Activated CD8-positive, alpha-beta T cell treated with anti-CD3 and anti-CD28 coated beads, Interleukin-2, amount 10 ng/mL, durations not matched to agents 7 days and 5 days (primary cell): Measurements from ENCODE around the gene C2CD3. TPM values are rescaled to one million over a fixed set of nuclear protein-coding genes. Genes with fewer than 3 reads are reported as not detected.
"Not testable (repeated sequence)": the region's sequence is repeated elsewhere in the genome, so short reads cannot be mapped to it uniquely, and the experiment has no call there.

Source experiments
- ATAC-seq: fragments of 150-1000 bp; cut with Tn5 transposase; one replicate; pipeline ENCODE4 v1.10.0; 2021; ENCODE audit warnings: moderate library complexity
- CTCF ChIA-PET: fragments of 350-600 bp; sonication (Branson Sonifier 250); formaldehyde crosslinking; loops from one replicate; lab custom pipeline; 2021; ENCODE audit warnings: antibody characterized with exemption; lab: Charles Lee
- POLR2A ChIA-PET: fragments of 350-600 bp; sonication (Branson Sonifier 250); formaldehyde crosslinking; loops from one replicate; lab custom pipeline; 2021; ENCODE audit warnings: antibody characterized with exemption; lab: Charles Lee
- DNase-seq: peaks from one replicate; pipeline ENCODE4 v3.0.0-alpha.2; 2020
- H3K27ac Mint-ChIP-seq: one replicate; pipeline ENCODE4 v1.8.0; 2021; ENCODE audit warnings: mild to moderate bottlenecking, mixed read lengths
- H3K27me3 Mint-ChIP-seq: one replicate; pipeline ENCODE4 v1.8.0; 2021; ENCODE audit warnings: low read depth, mixed read lengths
- H3K36me3 Mint-ChIP-seq: one replicate; pipeline ENCODE4 v1.8.0; 2021; ENCODE audit warnings: low read depth, mixed read lengths
- H3K4me1 Mint-ChIP-seq: one replicate; pipeline ENCODE4 v1.8.0; 2021; ENCODE audit warnings: low read depth, mixed read lengths
- H3K4me3 Mint-ChIP-seq: one replicate; pipeline ENCODE4 v1.8.0; 2021; ENCODE audit warnings: mild to moderate bottlenecking, mixed read lengths
- H3K9me3 Mint-ChIP-seq: one replicate; pipeline ENCODE4 v1.8.0; 2022; ENCODE audit warnings: mixed read lengths; ENCODE audit not compliant: insufficient read depth
- total RNA-seq, 2 experiments: library from RNA; stranded (reverse); gene quantifications; one replicate each; pipeline ENCODE4 v1.2.3, GENCODE V29; 2021

Gene C2CD3
- total RNA-seq, 2 experiments from 2014 or later, result 36.0 to 44.2 TPM

GRCh38 chr11:74100735-74101134 lies 70.1 kb downstream of the C2CD3 start:
- peaks cover 63% of the 10 kb centered on the region for H3K36me3 Mint-ChIP-seq
- ChIA-PET POLR2A (no interaction called here), CTCF (no interaction called here)
- DNase-seq (no peak), ATAC-seq (no peak)
- H3K4me1 Mint-ChIP-seq, result no peaks in the 10 kb centered on the region
- no peaks in the 10 kb centered on the region for H3K27me3 Mint-ChIP-seq
- no peak overlapping the region for H3K27ac Mint-ChIP-seq
- no peak overlapping the region for H3K4me3 Mint-ChIP-seq
- H3K9me3 Mint-ChIP-seq, result no peaks in the 10 kb centered on the region

- CTCF ChIA-PET, result no interaction called here
- Mint-ChIP-seq H3K27ac (no peak overlapping the region), H3K4me3 (no peak overlapping the region), H3K27me3 (no peaks in the 10 kb centered on the region), H3K36me3 (peaks cover 59% of the 10 kb centered on the region), H3K9me3 (no peaks in the 10 kb centered on the region), H3K4me1 (no peaks in the 10 kb centered on the region)
- POLR2A ChIA-PET, result no interaction called here
- no peak for ATAC-seq
- DNase-seq, result no peak
Observed at GRCh38 chr11:74100231-74100630, 70.6 kb downstream of the C2CD3 start.

GRCh38 chr11:74097686-74098237 lies 73.0 kb downstream of the C2CD3 start:
- no peak for ATAC-seq
- H3K4me1 Mint-ChIP-seq, result no peaks in the 10 kb centered on the region
- no peak for DNase-seq
- H3K9me3 Mint-ChIP-seq, result no peaks in the 10 kb centered on the region
- POLR2A ChIA-PET, result no interaction called here
- H3K4me3 Mint-ChIP-seq, result no peak overlapping the region
- H3K27me3 Mint-ChIP-seq, result no peaks in the 10 kb centered on the region
- no peak overlapping the region for H3K27ac Mint-ChIP-seq
- peaks cover 57% of the 10 kb centered on the region for H3K36me3 Mint-ChIP-seq
- CTCF ChIA-PET, result no interaction called here

GRCh38 chr11:74094393-74094792 lies 76.4 kb downstream of the C2CD3 start:
- Mint-ChIP-seq H3K4me3 (no peak overlapping the region), H3K9me3 (no peaks in the 10 kb centered on the region), H3K4me1 (no peaks in the 10 kb centered on the region), H3K27ac (no peak overlapping the region), H3K36me3 (peaks cover 45% of the 10 kb centered on the region), H3K27me3 (no peaks in the 10 kb centered on the region)
- CTCF ChIA-PET, result interaction anchor here (1.0 kb wide), 1 partner anchor 8 kb away, joined by 3 read pairs; no protein-coding TSS in a partner anchor
- POLR2A ChIA-PET, result no interaction called here
- DNase-seq, result no peak
- no peak for ATAC-seq

GRCh38 chr11:74092425-74092824 lies 78.4 kb downstream of the C2CD3 start:
- ATAC-seq, result no peak
- ChIA-PET CTCF (no interaction called here), POLR2A (no interaction called here)
- no peaks in the 10 kb centered on the region for H3K9me3 Mint-ChIP-seq
- H3K27ac Mint-ChIP-seq, result no peak overlapping the region
- DNase-seq, result no peak
- H3K36me3 Mint-ChIP-seq, result peaks cover 34% of the 10 kb centered on the region
- no peaks in the 10 kb centered on the region for H3K27me3 Mint-ChIP-seq
- H3K4me3 Mint-ChIP-seq, result no peak overlapping the region
- no peaks in the 10 kb centered on the region for H3K4me1 Mint-ChIP-seq

- DNase-seq, result no peak
- ChIA-PET CTCF (no interaction called here), POLR2A (interaction anchor here (0.7 kb wide), 1 partner anchor 120 kb away, joined by 3 read pairs; no protein-coding TSS in a partner anchor)
- Mint-ChIP-seq H3K4me1 (no peaks in the 10 kb centered on the region), H3K27me3 (no peaks in the 10 kb centered on the region), H3K36me3 (peaks cover 31% of the 10 kb centered on the region), H3K27ac (no peak overlapping the region), H3K9me3 (no peaks in the 10 kb centered on the region), H3K4me3 (no peak overlapping the region)
- ATAC-seq, result no peak
Observed at GRCh38 chr11:74091549-74091948, 79.3 kb downstream of the C2CD3 start.

GRCh38 chr11:74090701-74091100 lies 80.1 kb downstream of the C2CD3 start:
- H3K27me3 Mint-ChIP-seq, result no peaks in the 10 kb centered on the region
- H3K27ac Mint-ChIP-seq, result no peak overlapping the region
- H3K36me3 Mint-ChIP-seq, result peaks cover 28% of the 10 kb centered on the region
- no peaks in the 10 kb centered on the region for H3K9me3 Mint-ChIP-seq
- peaks cover 2% of the 10 kb centered on the region for H3K4me1 Mint-ChIP-seq
- H3K4me3 Mint-ChIP-seq, result no peak overlapping the region
- POLR2A ChIA-PET, result no interaction called here
- no peak for ATAC-seq
- CTCF ChIA-PET, result no interaction called here
- no peak for DNase-seq

- POLR2A ChIA-PET, result interaction anchor here (1.1 kb wide), 1 partner anchor 105 kb away, joined by 4 read pairs; no protein-coding TSS in a partner anchor
- Mint-ChIP-seq H3K27ac (no peak overlapping the region), H3K4me1 (peaks cover 5% of the 10 kb centered on the region), H3K4me3 (no peak overlapping the region), H3K36me3 (peaks cover 43% of the 10 kb centered on the region), H3K9me3 (no peaks in the 10 kb centered on the region), H3K27me3 (no peaks in the 10 kb centered on the region)
- ATAC-seq (peak; percentile 27), DNase-seq (no peak)
- CTCF ChIA-PET, result interaction anchor here (1.0 to 1.3 kb wide), 3 partner anchors 8 to 122 kb away, joined by 3 to 8 read pairs (median 3); no protein-coding TSS in a partner anchor
Observed at GRCh38 chr11:74086242-74086884, 84.4 kb downstream of the C2CD3 start.

GRCh38 chr11:74085542-74085892 lies 85.3 kb downstream of the C2CD3 start:
- ChIA-PET POLR2A (interaction anchor here (1.1 kb wide), 1 partner anchor 104 kb away, joined by 4 read pairs; no protein-coding TSS in a partner anchor), CTCF (interaction anchor here (1.2 kb wide), 1 partner anchor 11 kb away, joined by 3 read pairs; no protein-coding TSS in a partner anchor)
- H3K4me3 Mint-ChIP-seq, result no peak overlapping the region
- H3K36me3 Mint-ChIP-seq, result peaks cover 48% of the 10 kb centered on the region
- no peaks in the 10 kb centered on the region for H3K9me3 Mint-ChIP-seq
- no peak for ATAC-seq
- peaks cover 5% of the 10 kb centered on the region for H3K4me1 Mint-ChIP-seq
- peak overlapping the region; percentile 6 for H3K27ac Mint-ChIP-seq
- no peak for DNase-seq
- no peaks in the 10 kb centered on the region for H3K27me3 Mint-ChIP-seq

- DNase-seq (no peak), ATAC-seq (no peak)
- ChIA-PET CTCF (no interaction called here), POLR2A (interaction anchor here (0.5 kb wide), 1 partner anchor 114 kb away, joined by 7 read pairs; no protein-coding TSS in a partner anchor)
- H3K9me3 Mint-ChIP-seq, result no peaks in the 10 kb centered on the region
- H3K27me3 Mint-ChIP-seq, result no peaks in the 10 kb centered on the region
- H3K27ac Mint-ChIP-seq, result peak overlapping the region; percentile 6
- peaks cover 5% of the 10 kb centered on the region for H3K4me1 Mint-ChIP-seq
- H3K36me3 Mint-ChIP-seq, result peaks cover 48% of the 10 kb centered on the region
- H3K4me3 Mint-ChIP-seq, result no peak overlapping the region
Observed at GRCh38 chr11:74084796-74085541, 85.8 kb downstream of the C2CD3 start.

GRCh38 chr11:74083927-74084326 lies 86.9 kb downstream of the C2CD3 start:
- ATAC-seq, H3K27ac Mint-ChIP-seq, CTCF ChIA-PET, H3K4me1 Mint-ChIP-seq, H3K27me3 Mint-ChIP-seq, POLR2A ChIA-PET, DNase-seq, H3K4me3 Mint-ChIP-seq, H3K9me3 Mint-ChIP-seq: not testable (repeated sequence)
- peaks cover 49% of the 10 kb centered on the region for H3K36me3 Mint-ChIP-seq

GRCh38 chr11:74081428-74081827 lies 89.4 kb downstream of the C2CD3 start:
- peaks cover 65% of the 10 kb centered on the region for H3K36me3 Mint-ChIP-seq
- no peaks in the 10 kb centered on the region for H3K9me3 Mint-ChIP-seq
- H3K4me1 Mint-ChIP-seq, result peaks cover 5% of the 10 kb centered on the region
- no peak for ATAC-seq
- no peak for DNase-seq
- POLR2A ChIA-PET, result no interaction called here
- H3K4me3 Mint-ChIP-seq, result no peak overlapping the region
- H3K27ac Mint-ChIP-seq, result no peak overlapping the region
- CTCF ChIA-PET, result interaction anchor here (0.8 kb wide), 1 partner anchor 99 kb away, joined by 3 read pairs; the partner anchor contains the start of gene UCP2
- H3K27me3 Mint-ChIP-seq, result no peaks in the 10 kb centered on the region
